OCI-LY3 (cell line): Measurements from ENCODE around the gene WDR27.

Experiments used
- EZH2phosphoT487 ChIP-seq: fragments of 200-600 bp; shearing (Covaris generic); IDR thresholded peaks from 2 replicates; pipeline ENCODE4 v1.6.1; 2018; ENCODE audit warnings: antibody characterized with exemption, mixed run types, low read depth
- TF ChIP-seq, protein P1 (sequence below): fragments of 200-600, 300-600 bp; sonication (generic); IDR thresholded peaks from 2 replicates; pipeline ENCODE4 v1.5.1; 2014; ENCODE audit warnings: antibody characterized with exemption, low read length, low read depth

DNA sequence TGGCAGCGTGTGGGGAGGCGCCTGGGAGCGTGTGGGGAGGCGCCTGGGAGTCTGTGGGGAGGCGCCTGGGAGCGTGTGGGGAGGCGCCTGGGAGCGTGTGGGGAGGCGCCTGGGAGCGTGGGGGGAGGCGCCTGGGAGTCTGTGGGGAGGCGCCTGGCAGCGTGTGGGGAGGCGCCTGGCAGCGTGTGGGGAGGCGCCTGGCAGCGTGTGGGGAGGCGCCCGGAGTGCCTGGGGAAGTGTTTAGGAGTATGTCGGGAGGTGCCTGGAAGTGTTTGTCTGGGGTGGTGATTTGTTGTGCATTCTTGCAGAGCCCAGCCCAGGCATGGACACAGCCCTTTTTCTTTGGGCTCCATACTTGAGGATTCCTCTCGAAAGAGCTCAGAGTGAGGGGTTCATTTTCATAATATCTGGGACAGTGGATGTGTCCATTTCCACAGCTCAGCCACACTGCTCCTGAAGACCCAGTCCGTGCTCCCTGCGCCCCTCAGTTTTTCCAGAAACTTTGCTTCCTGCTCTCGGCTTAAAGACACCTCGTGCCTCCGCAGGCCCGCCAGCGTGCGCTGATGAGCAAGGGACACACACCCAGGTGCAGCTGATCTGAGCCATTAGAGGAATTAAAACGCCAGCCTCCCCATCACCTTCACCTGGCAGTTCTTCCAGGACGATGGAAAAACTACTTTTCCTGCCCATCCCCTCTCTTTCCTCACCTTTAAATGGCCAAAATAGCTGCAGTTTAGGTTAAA is 276.0 kb downstream of the WDR27 start:
- TF ChIP-seq, protein P1, sequence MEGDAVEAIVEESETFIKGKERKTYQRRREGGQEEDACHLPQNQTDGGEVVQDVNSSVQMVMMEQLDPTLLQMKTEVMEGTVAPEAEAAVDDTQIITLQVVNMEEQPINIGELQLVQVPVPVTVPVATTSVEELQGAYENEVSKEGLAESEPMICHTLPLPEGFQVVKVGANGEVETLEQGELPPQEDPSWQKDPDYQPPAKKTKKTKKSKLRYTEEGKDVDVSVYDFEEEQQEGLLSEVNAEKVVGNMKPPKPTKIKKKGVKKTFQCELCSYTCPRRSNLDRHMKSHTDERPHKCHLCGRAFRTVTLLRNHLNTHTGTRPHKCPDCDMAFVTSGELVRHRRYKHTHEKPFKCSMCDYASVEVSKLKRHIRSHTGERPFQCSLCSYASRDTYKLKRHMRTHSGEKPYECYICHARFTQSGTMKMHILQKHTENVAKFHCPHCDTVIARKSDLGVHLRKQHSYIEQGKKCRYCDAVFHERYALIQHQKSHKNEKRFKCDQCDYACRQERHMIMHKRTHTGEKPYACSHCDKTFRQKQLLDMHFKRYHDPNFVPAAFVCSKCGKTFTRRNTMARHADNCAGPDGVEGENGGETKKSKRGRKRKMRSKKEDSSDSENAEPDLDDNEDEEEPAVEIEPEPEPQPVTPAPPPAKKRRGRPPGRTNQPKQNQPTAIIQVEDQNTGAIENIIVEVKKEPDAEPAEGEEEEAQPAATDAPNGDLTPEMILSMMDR: no peak
- no peak for TF ChIP-seq EZH2phosphoT487
